GM12865 (cell line): Measurements from ENCODE around the gene NFKBIA.
"Not testable (repeated sequence)": the region's sequence is repeated elsewhere in the genome, so short reads cannot be mapped to it uniquely, and the experiment has no call there.

Experiments used
- DNase-seq: peaks from one replicate; pipeline ENCODE4 v3.0.0; 2010; ENCODE audit warnings: low read depth
- H3K4me3 ChIP-seq: 2 replicates; pipeline ENCODE4 v1.5.1; 2011; ENCODE audit warnings: mild to moderate bottlenecking, low read depth, low read length, control low read depth
- TF ChIP-seq, protein P1 (sequence below): IDR thresholded peaks from 2 replicates; pipeline ENCODE4 v1.5.1; 2011; ENCODE audit warnings: low read length, control low read depth, low read depth, inconsistent platforms; ENCODE audit not compliant: insufficient read depth; ENCODE audit errors: missing control alignments

NFKBIA gene, protein sequence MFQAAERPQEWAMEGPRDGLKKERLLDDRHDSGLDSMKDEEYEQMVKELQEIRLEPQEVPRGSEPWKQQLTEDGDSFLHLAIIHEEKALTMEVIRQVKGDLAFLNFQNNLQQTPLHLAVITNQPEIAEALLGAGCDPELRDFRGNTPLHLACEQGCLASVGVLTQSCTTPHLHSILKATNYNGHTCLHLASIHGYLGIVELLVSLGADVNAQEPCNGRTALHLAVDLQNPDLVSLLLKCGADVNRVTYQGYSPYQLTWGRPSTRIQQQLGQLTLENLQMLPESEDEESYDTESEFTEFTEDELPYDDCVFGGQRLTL

DNA sequence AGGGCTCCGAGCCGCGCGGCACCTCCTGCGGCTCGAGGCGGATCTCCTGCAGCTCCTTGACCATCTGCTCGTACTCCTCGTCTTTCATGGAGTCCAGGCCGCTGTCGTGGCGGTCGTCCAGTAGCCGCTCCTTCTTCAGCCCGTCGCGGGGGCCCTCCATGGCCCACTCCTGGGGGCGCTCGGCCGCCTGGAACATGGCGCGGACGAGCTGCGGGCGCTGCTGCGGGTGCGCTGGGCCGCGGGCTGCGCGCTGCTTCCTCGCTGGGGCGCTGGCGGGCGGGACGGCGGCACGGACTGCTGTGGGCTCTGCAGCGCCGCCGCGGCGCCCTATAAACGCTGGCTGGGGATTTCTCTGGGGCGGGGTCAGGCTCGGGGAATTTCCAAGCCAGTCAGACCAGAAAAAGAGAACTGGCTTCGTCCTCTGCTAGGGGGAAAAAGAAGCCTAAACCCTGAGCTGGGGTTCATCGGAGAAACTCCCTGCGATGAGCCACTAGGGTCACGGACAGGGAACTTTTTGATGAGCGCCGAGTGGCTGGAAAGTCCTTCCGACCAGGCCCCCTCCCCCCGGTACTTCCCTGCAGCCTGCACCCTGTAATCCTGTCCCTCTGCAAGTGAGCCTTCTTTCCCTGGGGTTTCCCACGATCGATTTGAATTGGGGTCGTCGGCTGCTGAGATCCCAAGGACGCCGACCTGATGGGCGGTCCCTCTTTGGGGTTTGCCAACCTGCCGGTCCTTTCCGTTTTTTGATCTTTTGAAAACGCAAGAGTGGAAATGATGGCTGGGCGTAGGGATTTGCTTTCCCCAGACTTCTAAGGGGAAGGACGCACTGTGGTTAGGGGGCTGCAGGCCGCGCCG lies at the start of gene NFKBIA:
TSS of gene NFKBIA (minus strand) at position 301 of the 855 bp plus-strand sequence. CDS start at position 196, 105 bp downstream.
- peak within 1 kb of the TSS; percentile 79 for H3K4me3 ChIP-seq
- TF ChIP-seq, protein P1, sequence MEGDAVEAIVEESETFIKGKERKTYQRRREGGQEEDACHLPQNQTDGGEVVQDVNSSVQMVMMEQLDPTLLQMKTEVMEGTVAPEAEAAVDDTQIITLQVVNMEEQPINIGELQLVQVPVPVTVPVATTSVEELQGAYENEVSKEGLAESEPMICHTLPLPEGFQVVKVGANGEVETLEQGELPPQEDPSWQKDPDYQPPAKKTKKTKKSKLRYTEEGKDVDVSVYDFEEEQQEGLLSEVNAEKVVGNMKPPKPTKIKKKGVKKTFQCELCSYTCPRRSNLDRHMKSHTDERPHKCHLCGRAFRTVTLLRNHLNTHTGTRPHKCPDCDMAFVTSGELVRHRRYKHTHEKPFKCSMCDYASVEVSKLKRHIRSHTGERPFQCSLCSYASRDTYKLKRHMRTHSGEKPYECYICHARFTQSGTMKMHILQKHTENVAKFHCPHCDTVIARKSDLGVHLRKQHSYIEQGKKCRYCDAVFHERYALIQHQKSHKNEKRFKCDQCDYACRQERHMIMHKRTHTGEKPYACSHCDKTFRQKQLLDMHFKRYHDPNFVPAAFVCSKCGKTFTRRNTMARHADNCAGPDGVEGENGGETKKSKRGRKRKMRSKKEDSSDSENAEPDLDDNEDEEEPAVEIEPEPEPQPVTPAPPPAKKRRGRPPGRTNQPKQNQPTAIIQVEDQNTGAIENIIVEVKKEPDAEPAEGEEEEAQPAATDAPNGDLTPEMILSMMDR = peak; percentile 21
- DNase-seq = peak; percentile 98

DNA sequence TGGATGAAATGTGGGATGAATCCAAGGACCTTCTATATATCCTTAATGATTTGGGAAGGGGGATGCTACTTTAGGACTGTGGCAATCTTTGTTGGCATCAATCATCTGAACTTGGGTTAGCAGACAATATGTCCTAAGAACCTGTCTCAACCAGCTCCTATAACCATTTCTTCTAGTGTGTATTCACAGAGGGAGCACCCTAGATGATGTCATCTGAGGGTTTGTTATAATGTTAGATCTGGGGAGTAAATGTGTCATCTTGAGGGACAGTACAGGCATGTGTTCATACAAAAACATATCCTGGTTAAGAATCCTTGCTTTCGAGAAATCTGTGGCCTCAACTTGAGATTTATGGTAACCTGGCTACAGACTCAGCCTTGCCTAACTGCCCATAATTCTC lies 41.9 kb upstream of the NFKBIA start:
- no peak for DNase-seq
- TF ChIP-seq, protein P1 = no peak
- no peak overlapping the region for H3K4me3 ChIP-seq

DNA sequence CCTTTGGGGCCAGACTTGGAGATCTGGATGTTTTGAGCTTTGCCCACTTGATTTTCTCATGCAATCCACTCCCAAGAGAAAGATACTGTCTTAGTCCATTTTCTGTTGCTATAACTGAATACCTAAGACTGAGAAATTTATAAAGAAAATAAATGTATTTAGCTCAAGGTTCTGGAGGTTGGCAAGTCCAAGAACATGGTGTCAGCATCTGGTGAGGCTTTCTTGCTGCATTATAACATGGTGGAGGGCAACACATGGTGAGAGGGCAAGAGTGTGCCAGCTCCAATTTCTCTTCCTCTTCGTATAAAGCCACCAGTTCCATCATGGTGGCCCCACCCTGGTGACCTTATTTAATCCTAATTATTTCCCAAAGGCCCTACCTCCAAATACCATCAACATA lies 39.6 kb upstream of the NFKBIA start:
- TF ChIP-seq, protein P1 = no peak
- no peak for DNase-seq
- no peak overlapping the region for H3K4me3 ChIP-seq

DNA sequence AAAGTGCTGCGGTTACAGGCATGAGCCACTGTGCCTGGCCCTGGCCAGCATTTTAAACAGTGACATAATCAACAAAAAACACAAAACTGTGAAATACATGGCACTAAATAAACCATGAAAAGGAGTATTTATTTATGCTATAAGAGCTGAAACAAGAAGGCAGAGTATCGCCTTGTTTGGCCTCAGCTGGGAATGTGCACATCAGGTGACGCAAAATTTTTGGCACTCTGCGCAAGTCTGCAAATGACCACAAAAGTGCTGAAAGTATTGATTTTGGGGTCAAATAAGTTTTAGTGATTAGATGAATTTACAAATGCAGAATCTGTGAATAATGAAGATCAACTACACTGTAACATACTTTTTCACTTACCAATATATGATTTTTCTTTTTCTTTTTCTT lies 36.6 kb upstream of the NFKBIA start:
- H3K4me3 ChIP-seq = no peak overlapping the region
- TF ChIP-seq, protein P1 = no peak
- no peak for DNase-seq

DNA sequence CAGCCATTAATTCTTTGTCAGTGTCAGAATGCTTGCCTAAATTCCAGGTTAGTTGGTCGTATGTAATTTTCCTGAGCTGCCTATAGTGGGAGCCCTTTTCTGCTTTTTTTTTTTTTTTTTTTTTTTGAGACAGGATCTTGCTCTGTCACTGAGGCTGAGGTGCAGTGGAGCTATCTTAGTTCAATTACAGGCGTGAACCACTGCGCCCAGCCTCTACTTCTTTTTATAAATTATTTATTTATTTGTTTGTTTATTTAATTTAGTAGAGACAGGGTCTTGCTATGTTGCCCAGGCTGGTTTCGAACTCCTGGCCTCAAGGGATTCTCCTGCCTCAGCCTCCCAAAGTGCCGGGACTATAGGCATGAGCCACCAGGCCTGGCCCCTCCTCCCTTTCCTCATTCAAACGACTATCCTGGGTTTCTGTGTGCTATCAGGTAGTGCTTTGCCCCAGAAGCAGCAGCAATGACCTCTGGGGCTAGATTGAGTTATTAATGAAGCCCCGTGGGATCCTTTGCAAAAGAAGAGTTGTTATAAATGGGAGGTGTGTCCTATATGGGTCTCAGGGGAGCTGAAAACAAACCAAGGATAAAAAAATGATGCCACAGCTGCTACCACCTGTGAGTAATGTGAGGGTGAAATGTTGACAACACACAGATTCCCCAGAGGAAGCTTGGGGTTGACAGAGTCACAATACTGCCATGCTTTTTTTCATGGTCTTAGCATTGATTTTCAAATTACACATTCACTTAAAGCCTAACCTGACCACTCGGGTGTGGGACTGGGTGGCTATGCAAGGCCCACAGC lies 34.6 kb upstream of the NFKBIA start:
- H3K4me3 ChIP-seq = no peak overlapping the region
- peak; percentile 16 for DNase-seq
- TF ChIP-seq, protein P1 = peak; percentile 55

DNA sequence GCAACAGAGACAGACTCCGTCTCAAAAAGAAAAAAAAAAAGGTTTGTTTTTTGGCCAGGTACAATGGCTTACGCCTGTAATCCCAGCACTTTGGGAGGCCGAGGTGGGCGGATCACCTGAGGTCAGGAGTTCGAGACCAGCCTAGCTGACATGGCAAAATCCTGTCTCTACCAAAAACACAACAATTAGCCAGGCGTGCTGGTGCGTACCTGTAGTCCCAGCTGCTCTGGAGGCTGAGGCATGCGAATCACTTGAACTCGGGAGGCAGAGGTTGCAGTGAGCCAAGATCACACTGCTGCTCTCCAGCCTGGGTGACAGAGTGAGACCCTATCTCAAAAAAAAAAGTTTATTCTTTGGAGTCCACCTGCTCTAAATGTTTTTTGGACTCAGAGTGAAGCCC lies 33.9 kb upstream of the NFKBIA start:
- DNase-seq, H3K4me3 ChIP-seq: not testable (repeated sequence)

DNA sequence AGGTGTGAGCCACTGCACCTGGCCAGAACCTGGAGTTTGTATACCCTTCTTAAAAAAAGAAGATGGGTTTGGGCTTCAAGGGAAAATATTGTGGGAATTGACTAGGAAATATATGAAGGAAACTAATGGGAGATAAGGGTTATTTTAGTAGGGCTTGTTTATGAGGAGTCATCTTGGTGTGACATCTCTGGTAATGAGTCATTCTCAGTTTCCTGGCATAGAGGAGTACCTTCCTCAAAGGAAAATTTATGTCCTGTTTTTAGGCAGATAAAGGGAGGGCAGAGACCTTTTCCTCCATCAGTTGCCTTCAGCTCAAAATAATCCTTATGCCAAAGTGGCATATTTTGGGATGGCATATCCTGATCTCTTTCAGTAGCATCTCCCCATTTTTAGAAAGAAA lies 30.6 kb upstream of the NFKBIA start:
- no peak for DNase-seq
- TF ChIP-seq, protein P1 = no peak
- H3K4me3 ChIP-seq = no peak overlapping the region
